GM12892 (cell line): Measurements from ENCODE around the gene TFPI2.

Source experiments
- POLR2A ChIP-seq: IDR thresholded peaks from 2 replicates; pipeline ENCODE4 v1.6.1; 2011; ENCODE audit warnings: low read depth, low read length, control low read depth
- POLR2AphosphoS5 ChIP-seq: IDR thresholded peaks from 2 replicates; pipeline ENCODE4 v1.6.1; 2011; ENCODE audit warnings: low read depth, low read length, control low read depth
- TAF1 ChIP-seq: IDR thresholded peaks from 2 replicates; pipeline ENCODE4 v1.6.1; 2011; ENCODE audit warnings: low read depth, mild to moderate bottlenecking, control low read depth, low read length, borderline replicate concordance

DNA sequence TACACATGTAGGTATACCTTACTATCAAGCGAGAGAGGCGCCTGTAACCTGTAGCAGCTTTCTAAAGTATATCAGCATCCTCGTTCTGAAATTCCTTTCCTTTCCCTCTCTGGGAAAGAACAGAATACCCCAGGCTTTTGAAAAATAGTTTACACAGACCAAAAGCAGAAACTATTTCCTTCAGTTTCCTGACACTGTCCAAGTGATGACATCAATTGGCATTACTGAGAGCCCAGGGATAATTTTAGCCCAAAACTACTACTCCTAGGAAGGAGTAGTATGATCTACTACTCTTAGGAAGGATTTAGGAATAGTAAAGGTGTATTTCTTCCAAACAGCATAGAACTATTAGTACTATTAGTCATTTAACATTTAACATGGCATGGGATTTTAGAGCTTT lies 37.0 kb upstream of the TFPI2 start:
- TF ChIP-seq POLR2A (no peak), TAF1 (no peak), POLR2AphosphoS5 (no peak)
